KMS-11 (cell line): Measurements from ENCODE around the gene STARD9.

Source experiments
- H2AFZ ChIP-seq: fragments of 200-600 bp; sonication (generic); 2 replicates; pipeline ENCODE4 v1.6.1; 2016; ENCODE audit warnings: antibody characterized with exemption, mixed run types, low read depth
- H3K27ac ChIP-seq: fragments of 200-600 bp; sonication (generic); 2 replicates; pipeline ENCODE4 v1.6.1; 2016; ENCODE audit warnings: mild to moderate bottlenecking, mixed run types
- H3K27me3 ChIP-seq: fragments of 200-600 bp; sonication (generic); 2 replicates; pipeline ENCODE4 v1.6.1; 2017; ENCODE audit warnings: mild to moderate bottlenecking, low read depth, mixed run types, moderate library complexity; ENCODE audit not compliant: insufficient read depth
- H3K36me3 ChIP-seq: fragments of 200-600 bp; sonication (generic); 2 replicates; pipeline ENCODE4 v1.6.1; 2017; ENCODE audit warnings: mild to moderate bottlenecking, mixed run types; ENCODE audit not compliant: insufficient read depth
- H3K4me1 ChIP-seq: fragments of 200-600 bp; sonication (generic); 2 replicates; pipeline ENCODE4 v1.6.1; 2016; ENCODE audit warnings: mild to moderate bottlenecking, low read depth, mixed run types; ENCODE audit not compliant: poor library complexity, severe bottlenecking
- H3K4me2 ChIP-seq: fragments of 200-600 bp; sonication (generic); 2 replicates; pipeline ENCODE4 v1.7.0; 2016; ENCODE audit warnings: mild to moderate bottlenecking, mixed run types
- H3K4me3 ChIP-seq: fragments of 200-600 bp; sonication (generic); IDR thresholded peaks from 2 replicates; pipeline ENCODE4 v1.6.1; 2017; ENCODE audit warnings: low read depth, low read length, mixed read lengths; ENCODE audit not compliant: insufficient read depth
- H3K79me2 ChIP-seq: fragments of 200-600 bp; sonication (generic); 2 replicates; pipeline ENCODE4 v1.6.1; 2016; ENCODE audit warnings: low read depth, mixed run types; ENCODE audit not compliant: insufficient read depth
- H3K9ac ChIP-seq: fragments of 200-600 bp; sonication (generic); 2 replicates; pipeline ENCODE4 v1.6.1; 2016; ENCODE audit warnings: mild to moderate bottlenecking, mixed run types
- H4K20me1 ChIP-seq: fragments of 200-600 bp; sonication (generic); 2 replicates; pipeline ENCODE4 v1.6.1; 2016; ENCODE audit warnings: mild to moderate bottlenecking, mixed run types; ENCODE audit not compliant: insufficient read depth
- CTCF ChIP-seq: fragments of 200-600 bp; sonication (generic); conservative IDR thresholded peaks from 2 replicates; pipeline ENCODE4 v1.6.1; 2017; ENCODE audit warnings: low read depth, mild to moderate bottlenecking, antibody characterized with exemption, low read length, moderate library complexity, mixed read lengths

Gene STARD9

GRCh38 chr15:42729409-42729808 is 154.0 kb downstream of the STARD9 start:
- Histone ChIP-seq H3K4me1 (no peaks in the 10 kb centered on the region), H3K4me3 (no peak overlapping the region), H4K20me1 (no peaks in the 10 kb centered on the region), H3K27ac (no peak overlapping the region), H3K9ac (no peak overlapping the region), H2AFZ (no peak overlapping the region), H3K79me2 (no peaks in the 10 kb centered on the region), H3K4me2 (no peak overlapping the region), H3K36me3 (0 out of 2 replicates have a peak, but pooled peaks cover 4% of the 10 kb centered on the region), H3K27me3 (no peaks in the 10 kb centered on the region)
- TF ChIP-seq CTCF: no peak

- Histone ChIP-seq H3K27ac (no peak overlapping the region), H3K79me2 (no peaks in the 10 kb centered on the region), H3K27me3 (no peaks in the 10 kb centered on the region), H3K9ac (no peak overlapping the region), H3K4me3 (no peak overlapping the region), H3K4me1 (no peaks in the 10 kb centered on the region), H3K36me3 (0 out of 2 replicates have a peak, but pooled peaks cover 2% of the 10 kb centered on the region), H4K20me1 (no peaks in the 10 kb centered on the region), H3K4me2 (no peak overlapping the region), H2AFZ (no peak overlapping the region)
- TF ChIP-seq CTCF: no peak
Observed at GRCh38 chr15:42730135-42730534, 154.7 kb downstream of the STARD9 start.

- no peaks in the 10 kb centered on the region for H3K79me2 ChIP-seq
Observed at GRCh38 chr15:42730536-42730935, 155.1 kb downstream of the STARD9 start.

GRCh38 chr15:42731461-42731860 is 156.1 kb downstream of the STARD9 start:
- no peak for TF ChIP-seq CTCF
- Histone ChIP-seq H3K27me3 (no peaks in the 10 kb centered on the region), H3K79me2 (no peaks in the 10 kb centered on the region), H2AFZ (no peak overlapping the region), H3K4me3 (no peak overlapping the region), H3K36me3 (no peaks in the 10 kb centered on the region), H3K4me1 (no peaks in the 10 kb centered on the region), H3K27ac (no peak overlapping the region), H4K20me1 (no peaks in the 10 kb centered on the region), H3K9ac (no peak overlapping the region), H3K4me2 (no peak overlapping the region)

More at GRCh38 chr15:42730536-42730935, 155.1 kb downstream of the STARD9 start:
- H3K27me3 ChIP-seq: no peaks in the 10 kb centered on the region
- H3K4me2 ChIP-seq: no peak overlapping the region
- H2AFZ ChIP-seq: no peak overlapping the region
- no peaks in the 10 kb centered on the region for H4K20me1 ChIP-seq
- TF ChIP-seq CTCF: no peak
- H3K36me3 ChIP-seq: no peaks in the 10 kb centered on the region
- no peak overlapping the region for H3K4me3 ChIP-seq
- H3K27ac ChIP-seq: no peak overlapping the region
- no peak overlapping the region for H3K9ac ChIP-seq
- no peaks in the 10 kb centered on the region for H3K4me1 ChIP-seq
